PC-3 (cell line): Measurements from ENCODE around the gene TCFL5. TPM values are rescaled to one million over a fixed set of nuclear protein-coding genes. Genes with fewer than 3 reads are reported as not detected.

Experiments
- ATAC-seq: fragments of 200-7000 bp; cut with Tn5 transposase; 2 replicates; pipeline ENCODE4 v1.9.1; 2020; ENCODE audit warnings: mild to moderate bottlenecking, moderate library complexity
- BruUV-seq: library from RNA; stranded (reverse); fragments of 400-500 nt; replicated peaks from 2 replicates; lab custom pipeline; 2021; lab: Mats Ljungman, UMichigan
- CTCF ChIA-PET: fragments of 300-600 bp; sonication (Branson Sonifier 250); formaldehyde crosslinking; loops from one replicate; lab custom pipeline; 2022; ENCODE audit warnings: antibody characterized with exemption; lab: Charles Lee
- POLR2A ChIA-PET: fragments of 300-600 bp; sonication (Branson Sonifier 250); formaldehyde crosslinking; loops from one replicate; lab custom pipeline; 2022; ENCODE audit warnings: antibody characterized with exemption; ENCODE audit not compliant: unreplicated experiment; lab: Charles Lee
- DNase-seq: peaks from one replicate; pipeline ENCODE4 v3.0.0-alpha.2; 2015
- H2AFZ ChIP-seq: fragments of 300-600 bp; sonication (generic); 2 replicates; pipeline ENCODE4 v1.6.0; 2016; ENCODE audit warnings: antibody characterized with exemption, low read length
- H3F3A ChIP-seq: fragments of 300-600 bp; sonication (generic); one replicate; pipeline ENCODE4 v1.6.0; 2017; ENCODE audit warnings: antibody characterized with exemption, low read length, control low read depth, mild to moderate bottlenecking; ENCODE audit not compliant: unreplicated experiment
- H3K27ac ChIP-seq: fragments of 300-600 bp; sonication (generic); 2 replicates; pipeline ENCODE4 v1.5.1; 2016; ENCODE audit warnings: mild to moderate bottlenecking, low read length
- H3K27me3 ChIP-seq: fragments of 300-600 bp; sonication (generic); 2 replicates; pipeline ENCODE4 v1.6.1; 2016; ENCODE audit warnings: low read length, mixed read lengths
- H3K36me3 ChIP-seq: fragments of 300-600 bp; sonication (generic); 2 replicates; pipeline ENCODE4 v1.6.1; 2016; ENCODE audit warnings: low read depth, mixed run types, low read length, mixed read lengths
- H3K4me1 ChIP-seq: fragments of 300-600 bp; sonication (generic); 2 replicates; pipeline ENCODE4 v1.5.1; 2016; ENCODE audit warnings: low read length; ENCODE audit not compliant: insufficient read depth
- H3K4me2 ChIP-seq: fragments of 300-600 bp; sonication (generic); 2 replicates; pipeline ENCODE4 v1.6.0; 2016; ENCODE audit warnings: low read length
- H3K4me3 ChIP-seq: fragments of 300-600 bp; sonication (generic); 2 replicates; pipeline ENCODE4 v1.5.1; 2016; ENCODE audit warnings: mild to moderate bottlenecking, low read length, mixed read lengths
- H3K79me2 ChIP-seq: fragments of 300-600 bp; sonication (generic); 2 replicates; pipeline ENCODE4 v1.6.1; 2017; ENCODE audit warnings: low read length, mixed read lengths
- H3K9ac ChIP-seq: fragments of 300-600 bp; sonication (generic); 2 replicates; pipeline ENCODE4 v1.6.0; 2016; ENCODE audit warnings: mild to moderate bottlenecking, low read length
- H3K9me2 ChIP-seq: fragments of 300-600 bp; sonication (generic); replicated peaks from 2 replicates; pipeline ENCODE4 v1.6.1; 2016; ENCODE audit warnings: mixed run types, low read length, mixed read lengths
- H3K9me3 ChIP-seq: fragments of 300-600 bp; sonication (generic); 2 replicates; pipeline ENCODE4 v1.6.1; 2016; ENCODE audit warnings: low read length, mixed read lengths
- H4K20me1 ChIP-seq: fragments of 300-600 bp; sonication (generic); 2 replicates; pipeline ENCODE4 v1.6.1; 2016; ENCODE audit warnings: low read length, mixed read lengths
- CTCF ChIP-seq: fragments of 300-600 bp; sonication (generic); conservative IDR thresholded peaks from 2 replicates; pipeline ENCODE4 v1.5.1; 2017; ENCODE audit warnings: antibody characterized with exemption, low read depth, mild to moderate bottlenecking, low read length
- EZH2 ChIP-seq: fragments of 300-600 bp; sonication (generic); IDR thresholded peaks from one replicate; pipeline ENCODE4 v1.6.1; 2017; ENCODE audit warnings: antibody characterized with exemption, mild to moderate bottlenecking, low read length; ENCODE audit not compliant: unreplicated experiment
- EZH2phosphoT487 ChIP-seq: fragments of 300-600 bp; sonication (generic); IDR thresholded peaks from 2 replicates; pipeline ENCODE4 v1.6.1; 2018; ENCODE audit warnings: mild to moderate bottlenecking, antibody characterized with exemption, low read length, borderline replicate concordance
- intact Hi-C: fragments of 100-400 bp; cut with micrococcal nuclease; formaldehyde crosslinking; loops from 2 replicates; pipeline ENCODE4 v1.9.0; 2023
- total RNA-seq: library from RNA; depleted of rRNA; stranded (reverse); fragments of >200 nt; gene quantifications from 2 replicates; pipeline ENCODE4 v1.2.3, GENCODE V29; 2014

TCFL5 gene
- total RNA-seq, 1 experiment from 2014 or later, result 15.8 TPM

GRCh38 chr20:62828511-62829230, 33.0 kb downstream of the TCFL5 start:
- H3K9me3 ChIP-seq, result no peaks in the 10 kb centered on the region
- no peak overlapping the region for H3K4me2 ChIP-seq
- no peaks in the 10 kb centered on the region for H3K79me2 ChIP-seq
- no peak overlapping the region for H3K9ac ChIP-seq
- no peak overlapping the region for H3K4me3 ChIP-seq
- POLR2A ChIA-PET, result no interaction called here
- CTCF ChIA-PET, result no interaction called here
- intact Hi-C loops, result loop anchor here (10.0 kb wide), 1 partner anchor 96 kb away; the partner anchor contains the start of gene DIDO1
- no peak overlapping the region for H2AFZ ChIP-seq
- H3K27ac ChIP-seq, result no peak overlapping the region
- TF ChIP-seq EZH2phosphoT487 (no peak), EZH2 (no peak), CTCF (no peak)
- no peaks in the 10 kb centered on the region for H4K20me1 ChIP-seq
- no peaks in the 10 kb centered on the region for H3K9me2 ChIP-seq
- BruUV-seq, result no TSS peak
- no peaks in the 10 kb centered on the region for H3F3A ChIP-seq
- DNase-seq (no peak), ATAC-seq (no peak)
- no peaks in the 10 kb centered on the region for H3K27me3 ChIP-seq
- no peaks in the 10 kb centered on the region for H3K36me3 ChIP-seq
- H3K4me1 ChIP-seq, result peaks cover 23% of the 10 kb centered on the region

DNA sequence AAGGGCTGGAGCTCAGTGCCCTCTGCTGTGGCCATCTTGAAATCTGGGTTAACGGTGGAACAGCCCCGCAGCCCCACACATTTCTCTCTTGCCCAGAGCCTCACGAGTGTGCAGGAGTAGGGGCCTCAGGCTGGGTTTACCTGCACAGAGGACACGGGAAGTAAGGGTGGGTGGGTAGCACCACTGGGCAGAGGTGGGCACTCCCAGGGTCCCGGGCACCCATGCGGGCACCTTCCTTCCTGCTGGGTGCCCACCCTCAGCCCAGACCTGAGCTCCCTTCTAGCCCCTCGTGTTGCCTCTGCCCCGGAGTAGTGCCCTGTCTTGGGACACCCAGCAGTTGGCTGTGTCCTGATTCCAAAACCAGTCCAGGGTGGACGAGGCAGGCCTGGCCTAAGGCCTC, 33.6 kb downstream of the TCFL5 start:
- H4K20me1 ChIP-seq, result no peaks in the 10 kb centered on the region
- H3F3A ChIP-seq, result no peaks in the 10 kb centered on the region
- H3K27ac ChIP-seq, result no peak overlapping the region
- no peaks in the 10 kb centered on the region for H3K9me2 ChIP-seq
- H3K4me3 ChIP-seq, result no peak overlapping the region
- BruUV-seq, result no TSS peak
- H2AFZ ChIP-seq, result no peak overlapping the region
- ChIA-PET POLR2A (no interaction called here), CTCF (no interaction called here)
- no peak for DNase-seq
- no peak for TF ChIP-seq EZH2phosphoT487
- TF ChIP-seq CTCF, result no peak
- TF ChIP-seq EZH2, result no peak
- no peak for ATAC-seq
- H3K4me2 ChIP-seq, result no peak overlapping the region
- peaks cover 21% of the 10 kb centered on the region for H3K4me1 ChIP-seq
- no peak overlapping the region for H3K9ac ChIP-seq
- H3K27me3 ChIP-seq, result no peaks in the 10 kb centered on the region
- H3K9me3 ChIP-seq, result no peaks in the 10 kb centered on the region
- H3K36me3 ChIP-seq, result no peaks in the 10 kb centered on the region
- intact Hi-C loops, result loop anchor here (10.0 kb wide), 1 partner anchor 97 kb away; the partner anchor contains the start of gene DIDO1
- no peaks in the 10 kb centered on the region for H3K79me2 ChIP-seq
